Aorta (tissue), 5 donors: ENCODE measurements around the gene PLCD1. TPM values are rescaled to one million over a fixed set of nuclear protein-coding genes. Genes with fewer than 3 reads are reported as not detected.

Experiments used
- ATAC-seq: fragments of 200-7000 bp; cut with Tn5 transposase; one replicate; pipeline ENCODE4 v1.9.1; 2022; ENCODE audit warnings: moderate library complexity; ENCODE audit not compliant: low FRiP score
- DNase-seq, 2 donors: peaks; one replicate each; pipeline ENCODE4 v3.0.0-alpha.2; 2020
- H3K27ac ChIP-seq, 2 donors: one replicate each; pipeline ENCODE4 v1.5.1; 2013; ENCODE audit warnings: low read length in 2 of 2, mild to moderate bottlenecking in 2 of 2, moderate library complexity in 2 of 2, control low read depth in 1 of 2, inconsistent platforms in 1 of 2, low read depth in 1 of 2
- H3K27me3 ChIP-seq, 2 donors: one replicate each; pipeline ENCODE4 v1.6.1; 2013; ENCODE audit warnings: control low read depth in 1 of 2, low read length in 1 of 2, mild to moderate bottlenecking in 1 of 2, moderate library complexity in 1 of 2; ENCODE audit not compliant: insufficient read depth in 2 of 2, control insufficient read depth in 1 of 2
- H3K36me3 ChIP-seq, 2 donors: one replicate each; pipeline ENCODE4 v1.6.1; 2013; ENCODE audit warnings: control low read depth in 1 of 2, low read length in 1 of 2, mild to moderate bottlenecking in 1 of 2; ENCODE audit not compliant: insufficient read depth in 2 of 2, control insufficient read depth in 1 of 2
- H3K4me1 ChIP-seq, 2 donors: one replicate each; pipeline ENCODE4 v1.6.1; 2013; ENCODE audit warnings: low read length in 2 of 2, control low read depth in 1 of 2, mild to moderate bottlenecking in 1 of 2, moderate library complexity in 1 of 2; ENCODE audit not compliant: insufficient read depth in 2 of 2, control insufficient read depth in 1 of 2
- H3K4me3 ChIP-seq, 2 donors: one replicate each; pipeline ENCODE4 v1.5.1; 2013; ENCODE audit warnings: low read length in 2 of 2, control low read depth in 1 of 2, mild to moderate bottlenecking in 1 of 2
- H3K9me3 ChIP-seq: one replicate; pipeline ENCODE4 v1.6.1; 2013; ENCODE audit warnings: mild to moderate bottlenecking, low read length; ENCODE audit not compliant: control insufficient read depth
- WGBS, 2 donors: extraction: QIAGEN DNeasy Blood & Tissue Kit; methylation state at CpG; one replicate each; pipeline ENCODE4 v1.1.7; 2013; 5-methylcytosine and 5-hydroxymethylcytosine counted together
- intact Hi-C, 2 donors: fragments of 100-400 bp; cut with DNase I; formaldehyde crosslinking; loops; one replicate each; pipeline versions ENCODE4 v1.14.2 to v1.15.0; 2022
- polyA plus RNA-seq, 2 donors: library from polyadenylated mRNA; stranded (reverse); fragments of 200-250 nt; gene quantifications; one replicate each; pipeline ENCODE4 v1.2.3, GENCODE V29; 2013
- total RNA-seq, 2 donors: library from RNA; stranded (reverse); fragmentation: NEBNext Ultra II Directional; extraction: Animal tissue kit (Norgen Biotek cat#: 25700); gene quantifications; one replicate each; pipeline ENCODE4 v1.2.1, GENCODE V29; 2021
- donor health status: healthy with polysubstance abuse.
- donor health status: Bipolar disorder and iron deficiency.
- donor health status: DM: no; HTN: no; CAD: no.
- donor health status: DM: no; HTN: no; CAD: no.
- donor health status: DM: yes; HTN: yes; CAD: no.

The PLCD1 gene
- total and polyA plus RNA-seq, 4 donors: 30.8 to 59.7 (median 45.4) TPM

- H3K4me1 ChIP-seq: peaks cover 0 to 1% of the 10 kb centered on the region in 2 donors
- no peaks in the 10 kb centered on the region for H3K27me3 ChIP-seq
- WGBS, 2 donors: 99 to 100% methylated on average over 1 of the region's 1 CpG
- no peak for DNase-seq
- intact Hi-C loops: loop anchor here in 1 of 2 donors (10.0 kb wide), 1 partner anchor 132 kb away; the partner anchor contains the start of gene OXSR1
- no peak for ATAC-seq
- H3K27ac ChIP-seq: no peak overlapping the region
- H3K36me3 ChIP-seq: no peaks in the 10 kb centered on the region
- H3K9me3 ChIP-seq: no peaks in the 10 kb centered on the region
- H3K4me3 ChIP-seq: no peak overlapping the region
Observed at GRCh38 chr3:38032328-38032865, 3.0 kb upstream of the PLCD1 start.

DNA sequence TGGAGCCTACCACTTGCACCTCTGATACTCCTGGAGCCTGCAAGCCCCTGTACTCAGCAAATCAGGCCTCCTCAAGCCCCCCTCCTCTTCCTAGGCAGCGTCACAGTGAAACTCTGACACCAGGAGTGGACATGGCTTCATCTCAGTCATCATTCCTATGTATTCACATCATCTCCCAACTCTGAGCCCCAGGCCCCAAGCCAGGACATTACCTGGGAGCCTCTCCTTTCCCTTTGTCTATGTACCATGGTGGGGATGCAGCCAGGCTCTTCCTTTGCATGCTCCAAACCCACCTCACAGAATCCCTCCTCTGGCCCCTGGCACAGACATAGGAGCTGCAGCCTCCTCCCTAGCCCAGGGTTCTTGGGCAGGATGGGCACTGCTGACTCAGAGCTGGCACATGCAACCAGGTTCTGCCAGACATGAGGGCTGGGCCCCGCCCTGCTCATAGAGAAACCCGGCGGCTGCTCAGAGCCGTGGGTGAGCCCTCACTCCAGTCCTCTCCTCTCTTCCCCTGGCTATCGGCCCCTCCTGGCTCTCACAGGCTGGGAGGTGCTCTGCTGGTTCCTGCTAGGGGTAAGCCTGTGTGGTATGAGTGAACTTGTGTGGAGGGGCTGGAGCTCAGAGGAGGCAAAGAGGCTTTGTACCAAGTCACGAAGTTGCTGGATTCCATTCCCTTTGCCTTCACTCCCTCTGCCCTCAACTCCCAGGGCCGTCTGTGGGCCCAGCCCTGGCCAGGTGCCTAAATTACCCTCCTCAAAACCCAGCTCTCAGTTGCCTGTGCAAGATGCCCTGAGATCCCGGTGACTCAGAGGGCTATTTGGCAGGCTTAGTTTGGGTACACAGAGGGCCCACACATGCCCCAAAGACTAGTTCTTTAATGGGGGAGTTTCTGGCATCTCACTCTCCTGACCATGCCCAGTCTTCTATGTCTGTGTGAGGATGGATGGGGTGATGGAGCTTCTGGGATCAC lies 1.9 kb upstream of the PLCD1 start:
- peak overlapping the region; percentile 89 to 96 for H3K27ac ChIP-seq
- 1 to 4% methylated on average over 9 of the region's 9 CpGs for WGBS, 2 donors
- intact Hi-C loops: loop anchor here in 1 of 2 donors (10.0 kb wide), 1 partner anchor 133 kb away; the partner anchor contains the start of gene OXSR1

GRCh38 chr3:38030126-38031021 lies 932 bp upstream of the PLCD1 start:
- Histone ChIP-seq H3K4me3 (peak overlapping the region; percentile 47 to 59), H3K36me3 (no peaks in the 10 kb centered on the region), H3K9me3 (no peaks in the 10 kb centered on the region), H3K27ac (peak overlapping the region; percentile 89 to 96), H3K27me3 (no peaks in the 10 kb centered on the region), H3K4me1 (peaks cover 0 to 1% of the 10 kb centered on the region in 2 donors)
- 29 to 32% methylated on average over 8 of the region's 8 CpGs for WGBS, 2 donors
- intact Hi-C loops: loop anchor here in 1 of 2 donors (10.0 kb wide), 1 partner anchor 134 kb away; the partner anchor contains the start of gene OXSR1
- DNase-seq: no peak
- ATAC-seq: no peak

More for the DNA sequence above, 1.9 kb upstream of the PLCD1 start:
- Histone ChIP-seq H3K27me3 (no peaks in the 10 kb centered on the region), H3K4me3 (no peak overlapping the region), H3K4me1 (peaks cover 0 to 1% of the 10 kb centered on the region in 2 donors), H3K36me3 (no peaks in the 10 kb centered on the region), H3K9me3 (no peaks in the 10 kb centered on the region)
- ATAC-seq: peak; percentile 64
- peak; percentile 91 for DNase-seq

DNA sequence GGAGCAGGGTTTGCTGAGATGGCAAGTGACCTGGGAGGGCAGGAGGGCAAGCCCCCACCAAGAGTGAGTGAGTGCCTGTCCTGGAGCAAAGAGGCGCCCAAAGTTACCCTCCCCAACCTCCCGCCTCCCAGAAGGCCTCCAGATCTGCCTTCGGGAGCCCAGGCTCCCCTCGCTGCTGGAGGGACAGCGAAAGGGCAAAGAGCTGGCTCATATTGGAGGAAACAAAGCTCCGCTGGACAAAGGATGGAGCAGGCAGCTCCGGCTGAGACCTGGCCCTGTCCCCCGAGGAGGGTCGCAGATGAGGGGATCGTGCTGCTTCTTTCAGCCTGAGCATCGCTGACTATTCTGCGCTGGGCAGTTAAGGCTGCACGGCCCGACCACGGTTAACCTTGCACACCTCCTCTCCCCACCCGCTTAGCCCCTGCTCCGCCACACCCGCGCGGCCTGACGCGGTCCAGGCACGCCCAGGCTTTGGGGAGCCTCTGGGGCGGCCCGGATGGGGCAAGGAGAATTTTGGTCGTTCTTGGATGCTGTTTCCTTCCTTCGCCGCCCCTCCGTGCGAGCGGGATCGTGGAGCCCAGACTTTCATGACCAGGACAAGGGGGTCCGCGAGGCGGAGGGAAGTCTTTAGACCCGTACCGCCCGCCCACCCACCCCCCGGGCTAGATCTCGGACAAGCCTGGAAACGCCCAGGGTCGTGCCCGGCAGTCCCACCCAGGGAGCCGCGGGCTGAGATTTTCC lies 651 bp downstream of the PLCD1 start:
- H3K27ac ChIP-seq: peak overlapping the region; percentile 60 to 67
- H3K4me3 ChIP-seq: peak overlapping the region; percentile 61 to 88
- WGBS, 2 donors: 2 to 6% methylated on average over 43 to 45 of the region's 45 CpGs
- no peaks in the 10 kb centered on the region for H3K36me3 ChIP-seq
- H3K9me3 ChIP-seq: no peaks in the 10 kb centered on the region
- DNase-seq: no peak
- ATAC-seq: no peak
- H3K4me1 ChIP-seq: peaks cover 0 to 1% of the 10 kb centered on the region in 2 donors
- H3K27me3 ChIP-seq: no peaks in the 10 kb centered on the region
- intact Hi-C loops: no loop called here

- 62 to 63% methylated on average over 6 of the region's 6 CpGs for WGBS, 2 donors
- Histone ChIP-seq H3K4me1 (peaks cover 0 to 1% of the 10 kb centered on the region in 2 donors), H3K9me3 (no peaks in the 10 kb centered on the region), H3K27me3 (no peaks in the 10 kb centered on the region), H3K4me3 (no peak overlapping the region), H3K27ac (peak overlapping the region in 1 of 2 donors; percentile 7), H3K36me3 (no peaks in the 10 kb centered on the region)
- intact Hi-C loops: no loop called here
- DNase-seq: no peak
- no peak for ATAC-seq
Observed at GRCh38 chr3:38027466-38028465, 1.7 kb downstream of the PLCD1 start.

DNA sequence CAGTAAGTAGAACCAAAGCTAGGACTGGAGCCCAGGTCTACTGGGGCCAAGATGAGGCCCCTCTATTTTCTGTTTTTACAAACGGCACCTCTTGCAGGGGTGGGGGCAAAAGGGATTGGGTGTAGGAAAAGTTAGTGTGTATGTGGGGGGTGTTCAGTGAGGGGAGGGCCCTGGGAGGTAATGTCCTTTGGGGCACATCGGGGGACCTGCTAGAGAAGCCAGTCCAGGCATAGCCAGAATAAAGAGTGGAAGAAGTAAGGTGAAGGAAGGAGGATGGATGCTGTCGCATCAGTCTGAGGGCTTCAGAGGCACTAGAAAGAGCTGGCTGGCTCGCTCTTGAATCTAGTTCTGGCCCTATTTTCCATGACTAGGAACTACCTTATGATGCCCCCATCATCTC lies 2.6 kb downstream of the PLCD1 start:
- no peaks in the 10 kb centered on the region for H3K27me3 ChIP-seq
- H3K4me1 ChIP-seq: peaks cover 0 to 1% of the 10 kb centered on the region in 2 donors
- H3K36me3 ChIP-seq: no peaks in the 10 kb centered on the region
- intact Hi-C loops: no loop called here
- 76 to 82% methylated on average over 4 of the region's 4 CpGs for WGBS, 2 donors
- H3K4me3 ChIP-seq: no peak overlapping the region
- ATAC-seq (no peak), DNase-seq (no peak)
- H3K27ac ChIP-seq: no peak overlapping the region
- no peaks in the 10 kb centered on the region for H3K9me3 ChIP-seq
